SU-DHL-6 (cell line): ENCODE data around the gene CBFA2T2.
A peak's percentile ranks its signal among the peaks of the same experiment; 100 is the strongest.

ENCODE experiments used
- H2AFZ ChIP-seq: fragments of 200-600 bp; sonication (generic); 2 replicates; pipeline ENCODE4 v1.6.1; 2014; ENCODE audit warnings: low read depth, mild to moderate bottlenecking, moderate library complexity, mixed read lengths, antibody characterized with exemption, low read length; ENCODE audit not compliant: severe bottlenecking
- H3F3A ChIP-seq: fragments of 200-600 bp; shearing (Covaris generic); 2 replicates; pipeline ENCODE4 v1.6.0; 2016; ENCODE audit warnings: antibody characterized with exemption, mild to moderate bottlenecking; ENCODE audit not compliant: insufficient read depth
- H3K27ac ChIP-seq: fragments of 200-600 bp; sonication (generic); 2 replicates; pipeline ENCODE4 v1.5.1; 2016; ENCODE audit warnings: low read depth, mild to moderate bottlenecking, low read length, moderate library complexity, mixed read lengths
- H3K27me3 ChIP-seq: fragments of 200-600 bp; sonication (generic), shearing (Covaris generic); 2 replicates; pipeline ENCODE4 v1.6.0; 2014; ENCODE audit warnings: mild to moderate bottlenecking, low read length
- H3K36me3 ChIP-seq: fragments of 200-600 bp; sonication (generic); 2 replicates; pipeline ENCODE4 v1.6.1; 2014; ENCODE audit warnings: mild to moderate bottlenecking, low read length, mixed read lengths
- H3K4me2 ChIP-seq: fragments of 300-600, 200-600 bp; shearing (Covaris generic), sonication (generic); 2 replicates; pipeline ENCODE4 v1.6.0; 2014; ENCODE audit warnings: low read length, low read depth, mild to moderate bottlenecking; ENCODE audit not compliant: poor library complexity, severe bottlenecking
- H3K4me3 ChIP-seq: fragments of 200-600 bp; sonication (generic); 2 replicates; pipeline ENCODE4 v1.5.1; 2014; ENCODE audit warnings: antibody characterized with exemption, low read length, mild to moderate bottlenecking, mixed read lengths; ENCODE audit not compliant: insufficient read depth, poor library complexity, severe bottlenecking
- H3K79me2 ChIP-seq: fragments of 200-600 bp; sonication (generic); 2 replicates; pipeline ENCODE4 v1.6.1; 2014; ENCODE audit warnings: mild to moderate bottlenecking, low read length, moderate library complexity; ENCODE audit not compliant: insufficient read depth
- H3K9ac ChIP-seq: fragments of 200-600 bp; sonication (generic); 2 replicates; pipeline ENCODE4 v1.7.0; 2014; ENCODE audit warnings: mild to moderate bottlenecking, low read length
- H3K9me2 ChIP-seq: fragments of 200-600 bp; sonication (generic); replicated peaks from 2 replicates; pipeline ENCODE4 v1.6.1; 2014; ENCODE audit warnings: low read length; ENCODE audit not compliant: insufficient read depth
- H3K9me3 ChIP-seq: fragments of 200-600 bp; sonication (generic); 2 replicates; pipeline ENCODE4 v1.6.1; 2014; ENCODE audit warnings: low read length, mixed read lengths; ENCODE audit not compliant: insufficient read depth
- H4K20me1 ChIP-seq: fragments of 200-600 bp; sonication (generic); 2 replicates; pipeline ENCODE4 v1.6.1; 2014; ENCODE audit warnings: low read depth, mild to moderate bottlenecking, antibody characterized with exemption, low read length, moderate library complexity, mixed read lengths
- EZH2phosphoT487 ChIP-seq: fragments of 200-600 bp; sonication (generic), shearing (Covaris generic); conservative IDR thresholded peaks from 2 replicates; pipeline ENCODE4 v1.6.1; 2018; ENCODE audit warnings: mild to moderate bottlenecking, antibody characterized with exemption, low read length, moderate library complexity, mixed read lengths
- TF ChIP-seq, protein P1 (sequence below): fragments of 200-600 bp; sonication (generic); IDR thresholded peaks from one replicate; pipeline ENCODE4 v1.5.1; 2017; ENCODE audit warnings: antibody characterized with exemption, mild to moderate bottlenecking, low read length, moderate library complexity; ENCODE audit not compliant: insufficient read depth, poor library complexity, severe bottlenecking

CBFA2T2 gene

GRCh38 chr20:33650753-33651561, 161.1 kb downstream of the CBFA2T2 start:
- Histone ChIP-seq H3K4me2 (no peak overlapping the region), H4K20me1 (no peaks in the 10 kb centered on the region), H3K9me2 (no peaks in the 10 kb centered on the region), H3K36me3 (no peaks in the 10 kb centered on the region), H3K27ac (no peak overlapping the region), H2AFZ (no peak overlapping the region), H3K9me3 (no peaks in the 10 kb centered on the region), H3K27me3 (no peaks in the 10 kb centered on the region), H3K9ac (no peak overlapping the region), H3F3A (no peaks in the 10 kb centered on the region), H3K79me2 (no peaks in the 10 kb centered on the region), H3K4me3 (no peak overlapping the region)
- TF ChIP-seq EZH2phosphoT487 = no peak

DNA sequence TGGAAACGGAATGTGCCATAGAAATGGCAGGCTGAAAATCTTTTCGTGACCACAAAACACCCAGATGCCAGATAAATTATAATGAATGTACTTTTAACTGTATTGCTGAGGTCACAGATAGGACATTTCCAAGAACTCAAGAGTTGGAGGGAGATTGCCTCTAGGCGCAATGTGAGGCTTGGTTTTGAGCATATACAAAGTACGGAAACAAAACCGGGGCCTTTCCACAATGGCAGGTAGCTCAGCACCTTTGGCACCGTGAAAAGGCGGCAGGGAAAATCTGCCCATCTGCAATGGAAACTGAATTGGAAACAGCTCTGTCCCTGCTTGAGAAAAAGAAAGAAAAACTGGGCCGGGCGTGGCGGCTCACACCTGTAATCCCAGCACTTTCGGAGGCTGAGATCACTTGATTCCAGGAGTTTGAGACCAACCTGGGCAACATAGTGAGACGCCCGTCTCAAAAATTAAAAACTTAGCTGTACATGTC, 161.7 kb downstream of the CBFA2T2 start:
- Histone ChIP-seq H4K20me1 (no peaks in the 10 kb centered on the region), H3K36me3 (no peaks in the 10 kb centered on the region), H3K4me2 (no peak overlapping the region), H3K9me2 (no peaks in the 10 kb centered on the region), H3K27ac (no peak overlapping the region), H3K27me3 (no peaks in the 10 kb centered on the region), H2AFZ (no peak overlapping the region), H3K79me2 (no peaks in the 10 kb centered on the region), H3K9me3 (no peaks in the 10 kb centered on the region), H3K9ac (no peak overlapping the region), H3F3A (no peaks in the 10 kb centered on the region), H3K4me3 (no peak overlapping the region)
- TF ChIP-seq, protein P1, sequence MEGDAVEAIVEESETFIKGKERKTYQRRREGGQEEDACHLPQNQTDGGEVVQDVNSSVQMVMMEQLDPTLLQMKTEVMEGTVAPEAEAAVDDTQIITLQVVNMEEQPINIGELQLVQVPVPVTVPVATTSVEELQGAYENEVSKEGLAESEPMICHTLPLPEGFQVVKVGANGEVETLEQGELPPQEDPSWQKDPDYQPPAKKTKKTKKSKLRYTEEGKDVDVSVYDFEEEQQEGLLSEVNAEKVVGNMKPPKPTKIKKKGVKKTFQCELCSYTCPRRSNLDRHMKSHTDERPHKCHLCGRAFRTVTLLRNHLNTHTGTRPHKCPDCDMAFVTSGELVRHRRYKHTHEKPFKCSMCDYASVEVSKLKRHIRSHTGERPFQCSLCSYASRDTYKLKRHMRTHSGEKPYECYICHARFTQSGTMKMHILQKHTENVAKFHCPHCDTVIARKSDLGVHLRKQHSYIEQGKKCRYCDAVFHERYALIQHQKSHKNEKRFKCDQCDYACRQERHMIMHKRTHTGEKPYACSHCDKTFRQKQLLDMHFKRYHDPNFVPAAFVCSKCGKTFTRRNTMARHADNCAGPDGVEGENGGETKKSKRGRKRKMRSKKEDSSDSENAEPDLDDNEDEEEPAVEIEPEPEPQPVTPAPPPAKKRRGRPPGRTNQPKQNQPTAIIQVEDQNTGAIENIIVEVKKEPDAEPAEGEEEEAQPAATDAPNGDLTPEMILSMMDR = no peak
- TF ChIP-seq EZH2phosphoT487 = no peak

DNA sequence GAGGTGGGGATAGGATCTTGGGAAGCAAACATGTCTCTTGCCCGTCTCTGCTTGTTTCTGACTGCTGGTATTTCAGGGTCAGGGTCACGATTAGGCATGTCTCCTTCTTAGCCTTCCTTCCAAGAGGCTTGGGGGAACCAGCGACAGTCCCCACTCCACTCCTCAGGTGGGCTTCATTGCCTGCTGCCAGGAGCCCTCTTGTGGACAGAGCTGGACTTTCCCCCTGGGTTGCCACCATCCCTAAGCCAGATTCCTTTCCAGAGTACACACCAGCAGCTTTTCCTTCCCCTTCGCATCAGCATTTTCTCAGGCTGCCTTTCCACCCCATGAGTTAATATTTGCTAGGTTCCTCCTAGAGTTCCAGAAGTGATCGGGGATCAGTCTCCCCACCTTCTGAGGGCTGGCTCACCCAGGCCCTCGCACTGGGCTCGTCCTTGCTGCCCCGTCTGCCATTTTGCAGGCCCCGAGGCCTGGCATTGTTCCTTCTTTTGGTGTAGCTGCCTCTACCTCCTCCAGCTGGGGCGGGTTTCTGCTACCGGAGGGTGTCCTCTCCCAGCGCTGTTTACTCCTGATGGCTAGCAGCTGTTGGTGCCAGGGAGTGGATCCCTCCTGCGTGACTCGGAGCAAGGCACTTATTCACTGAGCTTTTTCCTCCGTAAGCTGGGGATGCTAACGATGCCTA, 163.5 kb downstream of the CBFA2T2 start:
- Histone ChIP-seq H3K4me2 (no peak overlapping the region), H3K4me3 (no peak overlapping the region), H2AFZ (no peak overlapping the region), H3K9me3 (no peaks in the 10 kb centered on the region), H4K20me1 (no peaks in the 10 kb centered on the region), H3F3A (no peaks in the 10 kb centered on the region), H3K27ac (no peak overlapping the region), H3K9ac (no peak overlapping the region), H3K36me3 (no peaks in the 10 kb centered on the region), H3K27me3 (no peaks in the 10 kb centered on the region), H3K79me2 (no peaks in the 10 kb centered on the region), H3K9me2 (no peaks in the 10 kb centered on the region)
- TF ChIP-seq, protein P1 = peak; percentile 52
- no peak for TF ChIP-seq EZH2phosphoT487
